Measurements from ENCODE around the gene GID8. TPM values are rescaled to one million over a fixed set of nuclear protein-coding genes. Genes with fewer than 3 reads are reported as not detected.

Gene GID8
- total and polyA plus RNA-seq, 2 of the 4 experiments (the other 2 are of a cell fraction) = 21.5 to 33.9 TPM

DNA sequence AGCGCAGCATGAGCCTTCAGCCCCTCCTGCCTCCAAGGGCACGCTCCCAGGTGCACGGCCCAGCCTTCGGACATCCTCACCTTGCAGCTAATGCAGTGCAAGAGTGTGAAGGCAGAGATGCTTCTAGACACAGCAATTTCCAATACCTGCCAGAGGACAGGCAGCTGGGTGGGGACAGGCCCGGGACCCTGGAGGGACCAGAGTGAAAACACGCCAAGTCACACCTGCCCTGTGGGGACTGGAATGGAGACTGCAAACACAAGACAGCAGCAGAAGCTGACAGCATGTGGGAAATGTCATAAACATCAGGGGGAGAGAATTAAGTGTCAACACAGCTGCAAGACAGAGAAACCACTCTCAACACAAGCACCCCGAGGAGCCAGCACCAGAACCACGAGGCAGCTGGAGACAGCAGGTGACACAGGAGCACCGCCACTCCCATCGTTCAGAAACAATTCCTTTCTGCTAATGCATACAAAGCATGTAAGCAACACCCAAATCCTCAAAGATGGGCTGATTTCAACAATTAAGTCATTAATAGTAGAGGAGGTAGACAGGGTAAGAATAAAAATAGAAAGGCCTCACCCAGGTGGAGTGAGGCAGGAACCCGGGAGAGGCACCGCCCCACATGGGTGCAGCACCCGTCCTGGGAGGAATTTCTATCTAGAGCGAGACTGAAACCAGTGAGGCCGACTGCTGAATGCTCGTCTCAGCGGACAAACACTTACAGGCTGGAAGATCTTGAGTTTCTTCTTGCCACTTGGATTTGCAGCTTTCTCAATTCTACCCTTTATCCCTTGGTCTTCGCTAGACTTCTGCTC lies 28.8 kb upstream of the GID8 start:
- WGBS, 2 experiments (ENCODE audit: extremely low coverage in 2 of 2, insufficient read length in 1 of 2) = 98% methylated on average over 8 of the region's 18 CpGs; no CpG with 5 or more reads in 1 of the 2 experiments
- BruUV-seq (replicated peaks) = no TSS peak
- Histone ChIP-seq H3K14ac (replicated peaks; ENCODE audit: low read depth, low read length) (no peak overlapping the region), H3K27me3 (ENCODE audit: control insufficient read depth, insufficient read depth, low read length) (no peaks in the 10 kb centered on the region), H3K4ac (ENCODE audit: low read depth, low read length) (no peak overlapping the region), H3K9me1 (ENCODE audit: insufficient read depth, low read length) (peaks cover 10% of the 10 kb centered on the region; the same call in 1 of the 2 replicates), H3K79me1 (ENCODE audit: low read depth in 1 of 2, low read length in 2 of 2) (peaks cover 38 to 90% of the 10 kb centered on the region in 2 experiments), H3K4me1 (ENCODE audit: control insufficient read depth, insufficient read depth, low read length) (peaks cover 10% of the 10 kb centered on the region), H2BK5ac (ENCODE audit: low read depth, low read length, poor library complexity, severe bottlenecking) (no peak overlapping the region), H3K4me3 (ENCODE audit: insufficient read depth, low read depth, low read length) (no peak overlapping the region), H3K18ac (ENCODE audit: low read depth, low read length) (no peak overlapping the region), H4K5ac (ENCODE audit: low read depth, low read length) (no peak overlapping the region), H2AFZ (replicated peaks; ENCODE audit: low read length, poor library complexity) (no peak overlapping the region), H2AK5ac (ENCODE audit: low read depth, low read length) (no peak overlapping the region), H3K4me2 (ENCODE audit: low read depth, low read length) (no peak overlapping the region), H2BK20ac (ENCODE audit: low read depth, low read length) (no peak overlapping the region), H3K56ac (ENCODE audit: extremely low read depth, insufficient read depth, low read length) (no peak overlapping the region), H2AK9ac (replicated peaks; ENCODE audit: low read depth, low read length, poor library complexity) (no peak overlapping the region), H3K9me3 (ENCODE audit: control insufficient read depth, insufficient read depth, low read length) (no peaks in the 10 kb centered on the region), H4K91ac (ENCODE audit: insufficient read depth, low read depth, low read length) (no peak overlapping the region), H2BK15ac (ENCODE audit: low read depth, low read length) (no peak overlapping the region), H3K9ac (ENCODE audit: low read depth, low read length) (no peak overlapping the region), H3K36me3 (ENCODE audit: control insufficient read depth, insufficient read depth, low read length) (peaks cover 73% of the 10 kb centered on the region), H3K27ac (ENCODE audit: insufficient read depth, low read length) (no peak overlapping the region), H4K20me1 (ENCODE audit: insufficient read depth, low read length) (peaks cover 82% of the 10 kb centered on the region), H3K23ac (ENCODE audit: low read depth, low read length) (no peak overlapping the region), H2BK120ac (ENCODE audit: low read depth, low read length) (no peak overlapping the region), H4K8ac (ENCODE audit: low read depth in 2 of 2, low read length in 2 of 2) (no peak overlapping the region)
- no peak for ATAC-seq (ENCODE audit: low read depth)
- POLR2A ChIA-PET (ENCODE audit: unreplicated experiment) = no interaction called here
- dilution Hi-C loops (cut with HindIII; ENCODE audit: low sequenced_read_pairs, unreplicated experiment) (no loop called here), in situ Hi-C loops (cut with MboI; ENCODE audit: low sequenced_read_pairs) (no loop called here), intact Hi-C loops (cut with micrococcal nuclease) (no loop called here)
- no peak for TF ChIP-seq FOS (IDR thresholded peaks at IDR 0.05; ENCODE audit: low read depth, low read length)
- TF ChIP-seq ELK1 (IDR thresholded peaks at IDR 0.05; ENCODE audit: borderline replicate concordance, low read depth, low read length) = no peak
- TF ChIP-seq CEBPB (IDR thresholded peaks at IDR 0.05; ENCODE audit: low read depth, low read length) = no peak
- TF ChIP-seq, protein P1, sequence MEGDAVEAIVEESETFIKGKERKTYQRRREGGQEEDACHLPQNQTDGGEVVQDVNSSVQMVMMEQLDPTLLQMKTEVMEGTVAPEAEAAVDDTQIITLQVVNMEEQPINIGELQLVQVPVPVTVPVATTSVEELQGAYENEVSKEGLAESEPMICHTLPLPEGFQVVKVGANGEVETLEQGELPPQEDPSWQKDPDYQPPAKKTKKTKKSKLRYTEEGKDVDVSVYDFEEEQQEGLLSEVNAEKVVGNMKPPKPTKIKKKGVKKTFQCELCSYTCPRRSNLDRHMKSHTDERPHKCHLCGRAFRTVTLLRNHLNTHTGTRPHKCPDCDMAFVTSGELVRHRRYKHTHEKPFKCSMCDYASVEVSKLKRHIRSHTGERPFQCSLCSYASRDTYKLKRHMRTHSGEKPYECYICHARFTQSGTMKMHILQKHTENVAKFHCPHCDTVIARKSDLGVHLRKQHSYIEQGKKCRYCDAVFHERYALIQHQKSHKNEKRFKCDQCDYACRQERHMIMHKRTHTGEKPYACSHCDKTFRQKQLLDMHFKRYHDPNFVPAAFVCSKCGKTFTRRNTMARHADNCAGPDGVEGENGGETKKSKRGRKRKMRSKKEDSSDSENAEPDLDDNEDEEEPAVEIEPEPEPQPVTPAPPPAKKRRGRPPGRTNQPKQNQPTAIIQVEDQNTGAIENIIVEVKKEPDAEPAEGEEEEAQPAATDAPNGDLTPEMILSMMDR (conservative IDR thresholded peaks at IDR 0.05; ENCODE audit: low read depth, low read length) = no peak
- TF ChIP-seq BHLHE40 (IDR thresholded peaks at IDR 0.05; ENCODE audit: low read depth, low read length) = no peak
- no peak for TF ChIP-seq MXI1 (IDR thresholded peaks at IDR 0.05; ENCODE audit: borderline replicate concordance, low read depth, low read length)
- TF ChIP-seq RAD21 (IDR thresholded peaks at IDR 0.05; ENCODE audit: low read length) = no peak
- no peak for TF ChIP-seq SMC3 (IDR thresholded peaks at IDR 0.05; ENCODE audit: low read depth, low read length)
- no peak for TF ChIP-seq CHD1 (IDR thresholded peaks at IDR 0.05; ENCODE audit: low read depth, low read length)
- no peak for TF ChIP-seq POLR2A (IDR thresholded peaks at IDR 0.05; ENCODE audit: low read depth, low read length)
- TF ChIP-seq RFX5 (IDR thresholded peaks at IDR 0.05; ENCODE audit: low read depth, low read length) = no peak
- no peak for TF ChIP-seq RCOR1 (IDR thresholded peaks at IDR 0.05; ENCODE audit: insufficient replicate concordance, low read length)
- no peak for TF ChIP-seq MAZ (IDR thresholded peaks at IDR 0.05; ENCODE audit: borderline replicate concordance, low read depth, low read length)
- no peak for DNase-seq
- CTCF ChIA-PET = interaction anchor here (1.3 kb wide), 1 partner anchor 32 kb away, joined by 3 read pairs; no protein-coding TSS in a partner anchor

All from IMR-90 (cell line).